Activated CD8-positive, alpha-beta T cell treated with anti-CD3 and anti-CD28 coated beads, Interleukin-2, amount 10 ng/mL, durations not matched to agents 7 days and 5 days (primary cell): ENCODE data around the gene ADAM8. TPM values are rescaled to one million over a fixed set of nuclear protein-coding genes. Genes with fewer than 3 reads are reported as not detected.
A peak's percentile ranks its signal among the peaks of the same experiment; 100 is the strongest.

Source experiments
- ATAC-seq: fragments of 150-1000 bp; cut with Tn5 transposase; one replicate; pipeline ENCODE4 v1.10.0; 2021; ENCODE audit warnings: moderate library complexity
- CTCF ChIA-PET: fragments of 350-600 bp; sonication (Branson Sonifier 250); formaldehyde crosslinking; loops from one replicate; lab custom pipeline; 2021; ENCODE audit warnings: antibody characterized with exemption; lab: Charles Lee
- POLR2A ChIA-PET: fragments of 350-600 bp; sonication (Branson Sonifier 250); formaldehyde crosslinking; loops from one replicate; lab custom pipeline; 2021; ENCODE audit warnings: antibody characterized with exemption; lab: Charles Lee
- DNase-seq: peaks from one replicate; pipeline ENCODE4 v3.0.0-alpha.2; 2020
- H3K27ac Mint-ChIP-seq: one replicate; pipeline ENCODE4 v1.8.0; 2021; ENCODE audit warnings: mild to moderate bottlenecking, mixed read lengths
- H3K27me3 Mint-ChIP-seq: one replicate; pipeline ENCODE4 v1.8.0; 2021; ENCODE audit warnings: low read depth, mixed read lengths
- H3K36me3 Mint-ChIP-seq: one replicate; pipeline ENCODE4 v1.8.0; 2021; ENCODE audit warnings: low read depth, mixed read lengths
- H3K4me1 Mint-ChIP-seq: one replicate; pipeline ENCODE4 v1.8.0; 2021; ENCODE audit warnings: low read depth, mixed read lengths
- H3K4me3 Mint-ChIP-seq: one replicate; pipeline ENCODE4 v1.8.0; 2021; ENCODE audit warnings: mild to moderate bottlenecking, mixed read lengths
- H3K9me3 Mint-ChIP-seq: one replicate; pipeline ENCODE4 v1.8.0; 2022; ENCODE audit warnings: mixed read lengths; ENCODE audit not compliant: insufficient read depth
- total RNA-seq, 2 experiments: library from RNA; stranded (reverse); gene quantifications; one replicate each; pipeline ENCODE4 v1.2.3, GENCODE V29; 2021

The ADAM8 gene
- total RNA-seq, 2 experiments from 2014 or later: 69.9 to 75.5 TPM

- H3K4me1 Mint-ChIP-seq: no peaks in the 10 kb centered on the region
- ATAC-seq: no peak
- no peaks in the 10 kb centered on the region for H3K27me3 Mint-ChIP-seq
- ChIA-PET CTCF (no interaction called here), POLR2A (interaction anchor here (0.8 kb wide), 1 partner anchor 13 kb away, joined by 3 read pairs; no protein-coding TSS in a partner anchor)
- no peak overlapping the region for H3K4me3 Mint-ChIP-seq
- peaks cover 46% of the 10 kb centered on the region for H3K36me3 Mint-ChIP-seq
- no peaks in the 10 kb centered on the region for H3K9me3 Mint-ChIP-seq
- DNase-seq: no peak
- no peak overlapping the region for H3K27ac Mint-ChIP-seq
Measured at GRCh38 chr10:133293810-133294119, 17.1 kb upstream of the ADAM8 start.

- Mint-ChIP-seq H3K9me3 (no peaks in the 10 kb centered on the region), H3K27me3 (no peaks in the 10 kb centered on the region), H3K36me3 (peaks cover 42% of the 10 kb centered on the region), H3K27ac (no peak overlapping the region), H3K4me3 (no peak overlapping the region), H3K4me1 (no peaks in the 10 kb centered on the region)
- ATAC-seq (peak; percentile 15), DNase-seq (no peak)
- POLR2A ChIA-PET: no interaction called here
- CTCF ChIA-PET: no interaction called here
Measured at GRCh38 chr10:133292919-133293809, 16.5 kb upstream of the ADAM8 start.

GRCh38 chr10:133289761-133290160, 13.1 kb upstream of the ADAM8 start:
- POLR2A ChIA-PET: no interaction called here
- no peaks in the 10 kb centered on the region for H3K27me3 Mint-ChIP-seq
- no peak overlapping the region for H3K27ac Mint-ChIP-seq
- H3K4me3 Mint-ChIP-seq: no peak overlapping the region
- peaks cover 52% of the 10 kb centered on the region for H3K36me3 Mint-ChIP-seq
- no peak for ATAC-seq
- no peaks in the 10 kb centered on the region for H3K9me3 Mint-ChIP-seq
- no peaks in the 10 kb centered on the region for H3K4me1 Mint-ChIP-seq
- no peak for DNase-seq
- CTCF ChIA-PET: no interaction called here

GRCh38 chr10:133287832-133288500, 11.3 kb upstream of the ADAM8 start:
- H3K27ac Mint-ChIP-seq: no peak overlapping the region
- no peaks in the 10 kb centered on the region for H3K9me3 Mint-ChIP-seq
- CTCF ChIA-PET: no interaction called here
- H3K4me3 Mint-ChIP-seq: no peak overlapping the region
- DNase-seq (no peak), ATAC-seq (no peak)
- POLR2A ChIA-PET: interaction anchor here (0.6 kb wide), 1 partner anchor 634 kb away, joined by 3 read pairs; no protein-coding TSS in a partner anchor
- H3K4me1 Mint-ChIP-seq: no peaks in the 10 kb centered on the region
- peaks cover 54% of the 10 kb centered on the region for H3K36me3 Mint-ChIP-seq
- H3K27me3 Mint-ChIP-seq: no peaks in the 10 kb centered on the region

- Mint-ChIP-seq H3K4me3 (no peak overlapping the region), H3K9me3 (no peaks in the 10 kb centered on the region), H3K27me3 (no peaks in the 10 kb centered on the region), H3K27ac (no peak overlapping the region), H3K36me3 (peaks cover 59% of the 10 kb centered on the region), H3K4me1 (no peaks in the 10 kb centered on the region)
- POLR2A ChIA-PET: no interaction called here
- ATAC-seq (no peak), DNase-seq (no peak)
- CTCF ChIA-PET: no interaction called here
Measured at GRCh38 chr10:133286366-133286765, 9.7 kb upstream of the ADAM8 start.

- ATAC-seq (no peak), DNase-seq (no peak)
- ChIA-PET POLR2A (interaction anchor here (1.0 kb wide), 1 partner anchor 15 kb away, joined by 3 read pairs; no protein-coding TSS in a partner anchor), CTCF (no interaction called here)
- Mint-ChIP-seq H3K4me1 (no peaks in the 10 kb centered on the region), H3K9me3 (no peaks in the 10 kb centered on the region), H3K36me3 (peaks cover 54% of the 10 kb centered on the region), H3K27ac (no peak overlapping the region), H3K4me3 (no peak overlapping the region), H3K27me3 (no peaks in the 10 kb centered on the region)
Measured at GRCh38 chr10:133285217-133285616, 8.5 kb upstream of the ADAM8 start.

- CTCF ChIA-PET: no interaction called here
- Mint-ChIP-seq H3K9me3 (no peaks in the 10 kb centered on the region), H3K36me3 (peaks cover 55% of the 10 kb centered on the region), H3K27ac (no peak overlapping the region), H3K4me3 (no peak overlapping the region), H3K4me1 (peaks cover 13% of the 10 kb centered on the region), H3K27me3 (no peaks in the 10 kb centered on the region)
- ATAC-seq: no peak
- DNase-seq: no peak
- POLR2A ChIA-PET: no interaction called here
Measured at GRCh38 chr10:133283931-133284330, 7.3 kb upstream of the ADAM8 start.

GRCh38 chr10:133282846-133283390, 6.2 kb upstream of the ADAM8 start:
- peaks cover 56% of the 10 kb centered on the region for H3K36me3 Mint-ChIP-seq
- POLR2A ChIA-PET: no interaction called here
- peaks cover 23% of the 10 kb centered on the region for H3K4me1 Mint-ChIP-seq
- no peaks in the 10 kb centered on the region for H3K27me3 Mint-ChIP-seq
- no peak overlapping the region for H3K4me3 Mint-ChIP-seq
- DNase-seq (no peak), ATAC-seq (no peak)
- no peak overlapping the region for H3K27ac Mint-ChIP-seq
- H3K9me3 Mint-ChIP-seq: no peaks in the 10 kb centered on the region
- CTCF ChIA-PET: no interaction called here

GRCh38 chr10:133281628-133282372, 5.1 kb upstream of the ADAM8 start:
- H3K9me3 Mint-ChIP-seq: no peaks in the 10 kb centered on the region
- peak overlapping the region; percentile 30 for H3K27ac Mint-ChIP-seq
- DNase-seq (no peak), ATAC-seq (no peak)
- H3K4me3 Mint-ChIP-seq: no peak overlapping the region
- ChIA-PET CTCF (no interaction called here), POLR2A (no interaction called here)
- peaks cover 49% of the 10 kb centered on the region for H3K36me3 Mint-ChIP-seq
- H3K4me1 Mint-ChIP-seq: peaks cover 31% of the 10 kb centered on the region
- no peaks in the 10 kb centered on the region for H3K27me3 Mint-ChIP-seq

GRCh38 chr10:133281084-133281483, 4.4 kb upstream of the ADAM8 start:
- ChIA-PET CTCF (interaction anchor here (0.7 to 4.4 kb wide), 2 partner anchors 22 to 26 kb away, joined by 3 to 23 read pairs; no protein-coding TSS in a partner anchor), POLR2A (interaction anchor here (0.8 kb wide), 1 partner anchor 20 kb away, joined by 4 read pairs; no protein-coding TSS in a partner anchor)
- DNase-seq (no peak), ATAC-seq (no peak)
- H3K36me3 Mint-ChIP-seq: peaks cover 42% of the 10 kb centered on the region
- H3K4me1 Mint-ChIP-seq: peaks cover 34% of the 10 kb centered on the region
- no peaks in the 10 kb centered on the region for H3K9me3 Mint-ChIP-seq
- H3K4me3 Mint-ChIP-seq: no peak overlapping the region
- no peak overlapping the region for H3K27ac Mint-ChIP-seq
- no peaks in the 10 kb centered on the region for H3K27me3 Mint-ChIP-seq

- no peaks in the 10 kb centered on the region for H3K9me3 Mint-ChIP-seq
- no peak overlapping the region for H3K4me3 Mint-ChIP-seq
- DNase-seq (no peak), ATAC-seq (no peak)
- no peaks in the 10 kb centered on the region for H3K27me3 Mint-ChIP-seq
- ChIA-PET POLR2A (interaction anchor here (0.8 kb wide), 1 partner anchor 20 kb away, joined by 4 read pairs; no protein-coding TSS in a partner anchor), CTCF (interaction anchor here (0.7 to 4.4 kb wide), 2 partner anchors 22 to 26 kb away, joined by 3 to 23 read pairs; no protein-coding TSS in a partner anchor)
- H3K36me3 Mint-ChIP-seq: peaks cover 36% of the 10 kb centered on the region
- peak overlapping the region; percentile 49 for H3K27ac Mint-ChIP-seq
- peaks cover 40% of the 10 kb centered on the region for H3K4me1 Mint-ChIP-seq
Measured at GRCh38 chr10:133280391-133281059, 3.9 kb upstream of the ADAM8 start.
